Measurements from ENCODE around the gene PIGZ. TPM values are rescaled to one million over a fixed set of nuclear protein-coding genes. Genes with fewer than 3 reads are reported as not detected.
A peak's percentile ranks its signal among the peaks of the same experiment; 100 is the strongest.

The PIGZ gene
- total and polyA plus RNA-seq, 4 donors = 0.99 to 2.4 (median 1.6) TPM

DNA sequence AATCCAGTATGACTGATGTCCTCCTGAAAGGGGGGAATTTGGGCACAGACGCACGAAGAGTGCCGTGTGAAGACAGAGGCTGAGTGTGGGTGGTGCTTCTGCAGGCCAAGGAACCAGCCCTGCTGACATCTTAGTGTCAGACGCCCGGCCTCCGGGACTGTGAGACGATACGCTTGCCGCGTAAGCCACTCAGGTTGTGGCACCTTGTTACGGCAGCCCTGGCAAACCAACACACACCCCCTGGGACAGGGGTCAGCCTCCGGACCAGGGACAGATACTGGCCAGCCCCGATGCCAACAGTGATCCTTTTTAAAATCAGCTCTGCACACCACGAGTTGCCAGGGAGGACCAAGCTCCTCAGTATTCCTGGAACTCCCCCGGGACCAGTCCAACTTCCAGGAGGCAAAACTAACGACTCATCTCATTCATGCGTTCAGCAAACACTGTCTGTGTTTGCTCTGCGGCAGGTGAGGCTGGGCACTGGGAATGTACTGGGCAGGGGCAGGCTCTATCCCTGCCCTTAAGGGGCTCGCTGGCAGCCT lies 21.2 kb upstream of the PIGZ start:
- no peak for TF ChIP-seq YY1 (IDR thresholded peaks at IDR 0.05)
- TF ChIP-seq FOXA1 (IDR thresholded peaks at IDR 0.05) = no peak
- no peak for TF ChIP-seq CTCF (IDR thresholded peaks at IDR 0.05; ENCODE audit: low read depth, low read length, missing input control)
- no peak for TF ChIP-seq MAX (IDR thresholded peaks at IDR 0.05)
- TF ChIP-seq HNF4G (IDR thresholded peaks at IDR 0.05) = no peak
- TF ChIP-seq ZBTB33 (IDR thresholded peaks at IDR 0.05) = no peak
- no peak for TF ChIP-seq RXRA (IDR thresholded peaks at IDR 0.05)
- TF ChIP-seq HNF4A (conservative IDR thresholded peaks at IDR 0.05) = no peak
- TF ChIP-seq, protein P1, sequence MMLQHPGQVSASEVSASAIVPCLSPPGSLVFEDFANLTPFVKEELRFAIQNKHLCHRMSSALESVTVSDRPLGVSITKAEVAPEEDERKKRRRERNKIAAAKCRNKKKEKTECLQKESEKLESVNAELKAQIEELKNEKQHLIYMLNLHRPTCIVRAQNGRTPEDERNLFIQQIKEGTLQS (IDR thresholded peaks at IDR 0.05) = no peak
- TF ChIP-seq, protein P2, sequence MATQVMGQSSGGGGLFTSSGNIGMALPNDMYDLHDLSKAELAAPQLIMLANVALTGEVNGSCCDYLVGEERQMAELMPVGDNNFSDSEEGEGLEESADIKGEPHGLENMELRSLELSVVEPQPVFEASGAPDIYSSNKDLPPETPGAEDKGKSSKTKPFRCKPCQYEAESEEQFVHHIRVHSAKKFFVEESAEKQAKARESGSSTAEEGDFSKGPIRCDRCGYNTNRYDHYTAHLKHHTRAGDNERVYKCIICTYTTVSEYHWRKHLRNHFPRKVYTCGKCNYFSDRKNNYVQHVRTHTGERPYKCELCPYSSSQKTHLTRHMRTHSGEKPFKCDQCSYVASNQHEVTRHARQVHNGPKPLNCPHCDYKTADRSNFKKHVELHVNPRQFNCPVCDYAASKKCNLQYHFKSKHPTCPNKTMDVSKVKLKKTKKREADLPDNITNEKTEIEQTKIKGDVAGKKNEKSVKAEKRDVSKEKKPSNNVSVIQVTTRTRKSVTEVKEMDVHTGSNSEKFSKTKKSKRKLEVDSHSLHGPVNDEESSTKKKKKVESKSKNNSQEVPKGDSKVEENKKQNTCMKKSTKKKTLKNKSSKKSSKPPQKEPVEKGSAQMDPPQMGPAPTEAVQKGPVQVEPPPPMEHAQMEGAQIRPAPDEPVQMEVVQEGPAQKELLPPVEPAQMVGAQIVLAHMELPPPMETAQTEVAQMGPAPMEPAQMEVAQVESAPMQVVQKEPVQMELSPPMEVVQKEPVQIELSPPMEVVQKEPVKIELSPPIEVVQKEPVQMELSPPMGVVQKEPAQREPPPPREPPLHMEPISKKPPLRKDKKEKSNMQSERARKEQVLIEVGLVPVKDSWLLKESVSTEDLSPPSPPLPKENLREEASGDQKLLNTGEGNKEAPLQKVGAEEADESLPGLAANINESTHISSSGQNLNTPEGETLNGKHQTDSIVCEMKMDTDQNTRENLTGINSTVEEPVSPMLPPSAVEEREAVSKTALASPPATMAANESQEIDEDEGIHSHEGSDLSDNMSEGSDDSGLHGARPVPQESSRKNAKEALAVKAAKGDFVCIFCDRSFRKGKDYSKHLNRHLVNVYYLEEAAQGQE (IDR thresholded peaks at IDR 0.05) = no peak
- TF ChIP-seq FOXA2 (IDR thresholded peaks at IDR 0.05) = no peak
- TF ChIP-seq JUND (IDR thresholded peaks at IDR 0.05) = no peak
- no peak for TF ChIP-seq TAF1 (conservative IDR thresholded peaks at IDR 0.05)
- no peak for TF ChIP-seq SP1 (IDR thresholded peaks at IDR 0.05)
- WGBS = 84% methylated on average over 19 of the region's 19 CpGs
- no peak overlapping the region for H3K4me3 ChIP-seq (ENCODE audit: low read depth in 1 of 3, low read length in 3 of 3)
- no peaks in the 10 kb centered on the region for H3K4me1 ChIP-seq (ENCODE audit: control insufficient read depth in 4 of 4, insufficient read depth in 4 of 4, low read length in 3 of 4)
- no peak overlapping the region for H3K9ac ChIP-seq (ENCODE audit: low read depth in 1 of 2, low read length in 2 of 2)
- H3K9me3 ChIP-seq (ENCODE audit: control insufficient read depth in 4 of 4, low read length in 3 of 4) = no peaks in the 10 kb centered on the region
- no peak overlapping the region for H3K27ac ChIP-seq (ENCODE audit: low read depth in 1 of 2, low read length in 2 of 2)
- DNase-seq (ENCODE audit: low spot score) = no peak
- no peaks in the 10 kb centered on the region for H3K36me3 ChIP-seq (ENCODE audit: control insufficient read depth in 4 of 4, insufficient read depth in 3 of 4, low read depth in 1 of 4, low read length in 3 of 4)
- H3K27me3 ChIP-seq (ENCODE audit: control insufficient read depth in 4 of 4, insufficient read depth in 4 of 4, low read length in 3 of 4) = no peaks in the 10 kb centered on the region

DNA sequence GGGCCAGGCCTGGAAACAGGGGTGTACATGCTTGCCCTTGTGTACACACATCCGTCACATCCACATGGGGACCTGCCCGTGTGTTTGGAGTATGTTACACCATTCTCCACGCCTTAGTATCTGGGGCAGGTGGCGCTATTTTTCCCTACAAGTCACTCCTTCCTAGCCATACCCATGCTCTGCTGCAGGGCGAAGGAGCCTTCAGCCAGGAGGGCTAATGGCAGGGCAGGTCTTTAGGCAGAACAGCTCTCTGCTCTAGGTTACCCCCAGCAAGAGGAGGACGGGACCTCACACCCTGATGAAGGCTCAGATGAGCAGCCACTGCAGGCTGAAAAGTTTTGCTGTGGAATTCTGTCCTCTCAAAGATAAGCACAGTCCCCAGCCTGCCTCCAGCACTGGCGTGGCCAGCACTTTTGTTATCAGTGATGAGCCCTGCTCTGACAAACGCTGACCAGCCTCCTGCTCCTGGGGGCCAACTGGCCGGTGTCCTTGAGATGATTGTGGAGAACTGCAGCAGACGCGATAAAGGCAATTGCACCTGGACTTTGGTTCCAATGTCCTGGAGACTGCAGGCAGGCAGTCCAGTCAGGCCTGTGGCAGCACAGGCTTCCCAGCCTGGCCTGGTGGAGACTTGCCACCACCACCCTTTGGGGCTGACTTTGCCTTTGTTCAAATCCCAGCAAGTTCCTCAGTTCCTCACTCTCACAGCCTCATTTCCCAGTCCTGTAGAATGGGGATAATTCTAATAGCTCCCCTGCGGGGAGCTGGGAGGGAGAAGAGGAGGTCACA lies 19.8 kb upstream of the PIGZ start:
- WGBS = 55% methylated on average over 12 of the region's 12 CpGs
- H3K4me3 ChIP-seq (ENCODE audit: low read depth in 1 of 3, low read length in 3 of 3) = no peak overlapping the region
- TF ChIP-seq, protein P2 (IDR thresholded peaks at IDR 0.05) = no peak
- TF ChIP-seq TAF1 (conservative IDR thresholded peaks at IDR 0.05) = no peak
- TF ChIP-seq CTCF (IDR thresholded peaks at IDR 0.05; ENCODE audit: low read depth, low read length, missing input control) = no peak
- TF ChIP-seq HNF4A (conservative IDR thresholded peaks at IDR 0.05) = peak in 1 of 2 donors; percentile 27
- TF ChIP-seq, protein P1 (IDR thresholded peaks at IDR 0.05) = no peak
- TF ChIP-seq RXRA (IDR thresholded peaks at IDR 0.05) = no peak
- no peak for TF ChIP-seq HNF4G (IDR thresholded peaks at IDR 0.05)
- H3K27me3 ChIP-seq (ENCODE audit: control insufficient read depth in 4 of 4, insufficient read depth in 4 of 4, low read length in 3 of 4) = no peaks in the 10 kb centered on the region
- H3K9me3 ChIP-seq (ENCODE audit: control insufficient read depth in 4 of 4, low read length in 3 of 4) = no peaks in the 10 kb centered on the region
- no peaks in the 10 kb centered on the region for H3K36me3 ChIP-seq (ENCODE audit: control insufficient read depth in 4 of 4, insufficient read depth in 3 of 4, low read depth in 1 of 4, low read length in 3 of 4)
- H3K27ac ChIP-seq (ENCODE audit: low read depth in 1 of 2, low read length in 2 of 2) = no peak overlapping the region
- peak; percentile 70 for DNase-seq (ENCODE audit: low spot score)
- no peaks in the 10 kb centered on the region for H3K4me1 ChIP-seq (ENCODE audit: control insufficient read depth in 4 of 4, insufficient read depth in 4 of 4, low read length in 3 of 4)
- H3K9ac ChIP-seq (ENCODE audit: low read depth in 1 of 2, low read length in 2 of 2) = no peak overlapping the region
